Measurements from ENCODE around the gene SCN4A. TPM values are rescaled to one million over a fixed set of nuclear protein-coding genes. Genes with fewer than 3 reads are reported as not detected.
"Not testable (repeated sequence)": the region's sequence is repeated elsewhere in the genome, so short reads cannot be mapped to it uniquely, and the experiment has no call there.

The SCN4A gene
- total RNA-seq, 1 donor from 2014 or later = 0.18 TPM

- H3K36me3 ChIP-seq = peaks cover 19% of the 10 kb centered on the region
- TF ChIP-seq, protein P1, sequence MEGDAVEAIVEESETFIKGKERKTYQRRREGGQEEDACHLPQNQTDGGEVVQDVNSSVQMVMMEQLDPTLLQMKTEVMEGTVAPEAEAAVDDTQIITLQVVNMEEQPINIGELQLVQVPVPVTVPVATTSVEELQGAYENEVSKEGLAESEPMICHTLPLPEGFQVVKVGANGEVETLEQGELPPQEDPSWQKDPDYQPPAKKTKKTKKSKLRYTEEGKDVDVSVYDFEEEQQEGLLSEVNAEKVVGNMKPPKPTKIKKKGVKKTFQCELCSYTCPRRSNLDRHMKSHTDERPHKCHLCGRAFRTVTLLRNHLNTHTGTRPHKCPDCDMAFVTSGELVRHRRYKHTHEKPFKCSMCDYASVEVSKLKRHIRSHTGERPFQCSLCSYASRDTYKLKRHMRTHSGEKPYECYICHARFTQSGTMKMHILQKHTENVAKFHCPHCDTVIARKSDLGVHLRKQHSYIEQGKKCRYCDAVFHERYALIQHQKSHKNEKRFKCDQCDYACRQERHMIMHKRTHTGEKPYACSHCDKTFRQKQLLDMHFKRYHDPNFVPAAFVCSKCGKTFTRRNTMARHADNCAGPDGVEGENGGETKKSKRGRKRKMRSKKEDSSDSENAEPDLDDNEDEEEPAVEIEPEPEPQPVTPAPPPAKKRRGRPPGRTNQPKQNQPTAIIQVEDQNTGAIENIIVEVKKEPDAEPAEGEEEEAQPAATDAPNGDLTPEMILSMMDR (IDR thresholded peaks at IDR 0.05) = no peak
- peak overlapping the region; percentile 54 for H3K27ac ChIP-seq
- intact Hi-C loops (cut with DNase I) = no loop called here
- H3K4me1 ChIP-seq = peaks cover 59% of the 10 kb centered on the region
- no peaks in the 10 kb centered on the region for H3K9me3 ChIP-seq
- DNase-seq (no peak), ATAC-seq (peak; percentile 5 to 21)
- H3K27me3 ChIP-seq (ENCODE audit: low read depth) = no peaks in the 10 kb centered on the region
- no peak overlapping the region for H3K4me3 ChIP-seq
These were observed 35.1 kb upstream of the SCN4A start for GRCh38 chr17:64007838-64008282.

GRCh38 chr17:64007089-64007837 is 34.5 kb upstream of the SCN4A start:
- ATAC-seq; DNase-seq; H3K27me3 ChIP-seq (ENCODE audit: low read depth); H3K4me3 ChIP-seq; H3K9me3 ChIP-seq; intact Hi-C loops (cut with DNase I): not testable (repeated sequence)
- H3K4me1 ChIP-seq = peaks cover 59% of the 10 kb centered on the region
- peak overlapping the region; percentile 54 for H3K27ac ChIP-seq
- peaks cover 22% of the 10 kb centered on the region for H3K36me3 ChIP-seq

- no peak for DNase-seq
- intact Hi-C loops (cut with DNase I) = no loop called here
- TF ChIP-seq, protein P1 (IDR thresholded peaks at IDR 0.05) = no peak
- peaks cover 65% of the 10 kb centered on the region for H3K4me1 ChIP-seq
- ATAC-seq = peak; percentile 26 to 36
- no peaks in the 10 kb centered on the region for H3K9me3 ChIP-seq
- H3K27ac ChIP-seq = peak overlapping the region; percentile 77
- no peaks in the 10 kb centered on the region for H3K27me3 ChIP-seq (ENCODE audit: low read depth)
- H3K36me3 ChIP-seq = peaks cover 22% of the 10 kb centered on the region
- peak overlapping the region; percentile 48 for H3K4me3 ChIP-seq
These were observed 33.8 kb upstream of the SCN4A start for GRCh38 chr17:64006361-64007088.

DNA sequence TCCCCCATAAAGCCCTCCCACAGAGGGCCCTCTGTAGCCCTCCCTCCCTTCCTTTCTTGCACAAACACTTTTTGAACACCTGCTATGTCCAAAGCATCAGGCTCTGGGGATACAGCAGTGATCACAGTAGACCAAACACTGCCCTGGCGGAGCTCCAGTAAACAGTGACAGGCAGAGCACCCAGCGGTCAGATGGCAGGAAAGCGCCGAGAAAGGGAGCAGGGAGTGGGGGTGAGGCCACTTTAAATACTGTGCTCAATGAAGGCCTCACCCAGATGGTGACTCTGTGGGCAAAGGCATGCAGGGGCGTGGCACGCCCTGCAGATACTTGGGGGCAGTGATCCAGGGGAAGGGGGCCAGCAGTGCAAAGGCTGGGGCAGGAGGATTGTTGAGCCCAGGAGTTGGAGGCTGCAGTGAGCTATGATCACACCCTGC is 33.0 kb upstream of the SCN4A start:
- peaks cover 22% of the 10 kb centered on the region for H3K36me3 ChIP-seq
- H3K4me1 ChIP-seq = peaks cover 71% of the 10 kb centered on the region
- no peaks in the 10 kb centered on the region for H3K9me3 ChIP-seq
- H3K27me3 ChIP-seq (ENCODE audit: low read depth) = no peaks in the 10 kb centered on the region
- TF ChIP-seq, protein P1 (IDR thresholded peaks at IDR 0.05) = no peak
- intact Hi-C loops (cut with DNase I) = no loop called here
- peak overlapping the region; percentile 77 for H3K27ac ChIP-seq
- peak; percentile 35 to 51 for ATAC-seq
- DNase-seq = peak; percentile 64
- H3K4me3 ChIP-seq = peak overlapping the region; percentile 48

DNA sequence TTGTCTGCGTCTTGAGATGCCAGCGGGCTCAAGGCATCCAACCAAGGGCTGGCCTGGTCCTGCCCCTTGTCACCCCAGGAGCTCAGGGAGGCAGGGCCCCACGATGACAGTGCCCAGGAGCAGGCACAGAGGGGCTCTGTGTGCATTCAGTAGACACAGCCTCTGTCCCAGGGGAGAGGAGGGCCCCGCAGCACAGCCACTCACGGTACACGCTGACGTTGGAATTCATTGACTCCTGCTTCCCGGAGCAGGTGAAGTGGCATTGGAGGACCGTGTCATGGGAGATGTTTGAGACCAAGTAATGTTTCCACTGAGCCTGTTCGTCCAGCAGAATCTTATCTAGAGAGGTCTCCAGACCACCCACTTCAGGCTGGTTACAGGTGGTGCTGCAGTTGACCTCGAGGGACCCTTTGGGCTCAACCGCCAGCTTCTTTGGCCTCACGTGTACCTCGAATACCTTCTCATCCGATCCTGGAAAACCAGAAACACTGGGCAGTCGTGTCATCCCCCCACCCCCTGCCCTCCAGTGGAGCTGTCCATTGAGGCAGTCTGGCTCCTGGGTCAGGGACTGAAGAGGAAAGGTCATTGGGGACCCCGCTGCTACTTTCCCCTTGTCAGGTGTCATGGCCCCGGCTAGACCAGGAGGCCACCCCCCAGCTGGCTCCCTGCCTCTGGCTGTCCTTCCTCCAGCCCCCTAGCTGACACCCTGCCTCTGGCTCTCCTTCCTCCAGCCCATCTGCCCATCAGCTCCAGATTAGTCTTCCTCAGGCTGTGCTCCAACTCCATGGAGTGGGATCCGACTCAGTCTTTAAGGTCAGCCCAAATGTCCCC is 32.4 kb upstream of the SCN4A start:
- no peak for ATAC-seq
- intact Hi-C loops (cut with DNase I) = no loop called here
- Histone ChIP-seq H3K4me1 (peaks cover 70% of the 10 kb centered on the region), H3K27me3 (ENCODE audit: low read depth) (no peaks in the 10 kb centered on the region), H3K4me3 (peak overlapping the region; percentile 48), H3K9me3 (no peaks in the 10 kb centered on the region), H3K36me3 (peaks cover 22% of the 10 kb centered on the region), H3K27ac (peak overlapping the region; percentile 77)
- TF ChIP-seq, protein P1 (IDR thresholded peaks at IDR 0.05) = no peak
- no peak for DNase-seq

Measured in lower lobe of right lung (tissue), 2 donors.